ENCODE data around the gene FADS6.
"Not testable (repeated sequence)": the region's sequence is repeated elsewhere in the genome, so short reads cannot be mapped to it uniquely, and the experiment has no call there.

FADS6 gene

GRCh38 chr17:74920642-74921025, 27.2 kb upstream of the FADS6 start:
- no peak for DNase-seq (ENCODE audit: low spot score)

GRCh38 chr17:74920306-74920620, 26.8 kb upstream of the FADS6 start:
- DNase-seq (ENCODE audit: low spot score), result no peak

DNA sequence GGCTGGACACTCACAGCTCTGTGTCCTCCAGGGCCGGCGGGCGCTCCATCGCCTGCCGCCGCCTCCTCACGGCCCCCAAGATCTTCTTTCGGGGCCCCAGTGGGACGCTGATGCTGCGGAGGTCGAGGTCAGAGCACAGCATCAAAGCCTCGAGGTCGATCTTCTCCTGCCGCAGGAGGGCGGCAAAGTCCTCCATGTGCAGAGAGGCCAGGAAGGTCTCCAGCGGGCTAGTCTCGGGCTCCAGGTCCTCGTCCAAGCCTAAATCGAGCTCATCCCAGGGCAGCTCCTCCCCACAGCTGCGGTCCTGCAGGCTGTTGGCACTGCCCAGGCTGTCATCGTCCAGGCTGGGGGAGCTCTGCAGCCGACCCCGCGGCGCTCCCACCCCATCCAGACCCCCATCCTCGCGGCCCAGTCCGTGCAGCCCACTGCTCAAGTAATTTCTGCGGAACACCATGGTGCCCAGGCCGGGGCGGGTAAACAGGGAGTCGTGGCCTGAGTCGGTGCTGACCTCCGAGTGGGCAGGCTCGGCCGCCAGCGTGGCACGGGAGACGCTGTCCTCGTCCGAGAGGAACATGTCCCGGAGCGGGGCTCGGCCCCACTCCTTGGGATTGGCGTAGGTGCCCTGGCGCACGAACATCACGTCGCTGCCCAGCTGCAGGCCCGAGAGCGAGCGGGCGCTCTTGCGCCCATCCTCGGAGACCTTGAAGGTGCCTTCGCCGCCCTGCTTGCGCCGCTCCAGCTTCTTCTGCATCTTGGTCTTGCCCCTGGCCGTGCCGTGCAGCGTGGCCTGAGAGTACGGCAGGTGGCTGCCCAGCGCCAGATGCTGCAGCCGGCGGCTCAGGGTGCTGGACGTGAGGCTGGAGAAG, 26.2 kb upstream of the FADS6 start:
- no peak for DNase-seq (ENCODE audit: low spot score)

- DNase-seq (ENCODE audit: low spot score), result no peak
Observed at GRCh38 chr17:74918906-74919305, 25.5 kb upstream of the FADS6 start.

DNA sequence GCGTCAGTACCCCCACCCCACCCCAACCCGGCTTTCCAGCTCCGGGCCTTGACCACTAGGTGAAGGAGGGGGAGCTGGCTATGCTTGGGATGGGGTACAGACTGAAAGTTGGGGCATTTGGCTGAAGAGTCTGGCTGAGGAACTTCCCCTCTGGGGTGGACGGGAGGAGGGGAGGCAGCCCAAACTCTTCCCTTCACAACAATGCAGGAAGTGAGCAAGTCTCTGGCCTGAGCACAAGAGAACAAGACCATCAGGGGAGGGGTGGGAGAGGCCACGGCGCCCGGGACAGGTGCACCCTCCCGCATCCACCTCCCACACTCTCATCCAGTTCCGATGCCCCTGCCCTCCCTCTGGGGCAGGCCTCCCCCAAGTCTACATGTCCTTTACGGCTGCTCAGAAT, 24.0 kb upstream of the FADS6 start:
- no peak for DNase-seq (ENCODE audit: low spot score)

GRCh38 chr17:74916851-74917199, 23.4 kb upstream of the FADS6 start:
- no peak for DNase-seq (ENCODE audit: low spot score)

DNA sequence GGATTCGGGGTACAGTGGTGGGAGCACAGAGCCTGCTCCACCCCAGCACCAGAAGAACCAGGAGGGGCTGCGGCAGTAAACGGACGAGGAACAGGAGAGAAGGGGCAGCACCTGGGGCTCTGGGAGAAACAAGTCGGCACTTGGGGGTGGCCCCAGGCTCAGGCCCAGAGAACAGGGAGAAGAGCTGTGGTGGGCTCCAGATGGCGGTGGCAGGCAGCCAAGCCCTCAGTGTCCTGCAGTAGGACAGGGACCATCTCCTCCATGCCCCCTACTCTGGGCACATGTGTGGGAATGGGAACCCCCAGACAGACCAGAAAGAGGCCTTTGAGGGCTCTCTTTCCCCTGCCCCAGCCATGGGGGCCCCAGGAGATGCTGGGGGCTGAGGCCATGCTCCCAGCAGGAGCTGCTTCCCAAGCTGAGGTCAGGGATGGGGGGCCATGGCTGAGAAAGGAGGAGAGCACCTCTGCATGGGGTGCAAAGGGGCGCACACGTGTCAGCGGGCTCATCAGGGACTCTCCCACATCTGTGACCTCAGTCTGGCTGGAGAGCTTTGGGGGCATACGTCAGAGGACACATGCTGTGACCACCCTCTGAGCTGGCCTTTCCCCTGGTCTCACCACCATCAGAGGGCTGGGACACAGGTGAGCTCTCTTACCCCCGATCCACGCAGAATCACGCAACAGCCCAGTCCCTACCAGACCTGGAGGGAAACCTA, 22.9 kb upstream of the FADS6 start:
- DNase-seq (ENCODE audit: low spot score), result no peak

DNA sequence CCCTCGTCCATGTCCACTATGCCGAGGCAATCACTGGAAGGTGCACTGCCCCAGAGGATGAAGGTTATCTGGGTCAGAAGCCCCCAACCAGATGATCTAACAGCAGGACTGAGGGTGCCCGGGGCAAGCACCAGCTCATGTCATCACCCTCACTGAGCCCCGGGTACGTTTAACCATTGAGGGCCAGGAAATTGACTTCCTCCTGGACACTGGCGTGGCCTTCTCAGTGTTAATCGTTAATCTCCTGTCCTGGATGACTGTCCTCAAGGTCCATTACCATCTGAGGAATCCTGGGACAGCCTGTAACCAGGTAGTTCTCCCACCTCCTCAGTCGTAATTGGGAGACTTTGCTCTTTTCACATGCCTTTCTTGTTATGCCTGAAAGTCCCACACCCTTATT, 18.0 kb upstream of the FADS6 start:
- not testable (repeated sequence) for DNase-seq (ENCODE audit: low spot score)

- not testable (repeated sequence) for DNase-seq (ENCODE audit: low spot score)
Observed at GRCh38 chr17:74909097-74909496, 15.7 kb upstream of the FADS6 start.

- DNase-seq (ENCODE audit: low spot score), result no peak
Observed at GRCh38 chr17:74907012-74907411, 13.6 kb upstream of the FADS6 start.

DNA sequence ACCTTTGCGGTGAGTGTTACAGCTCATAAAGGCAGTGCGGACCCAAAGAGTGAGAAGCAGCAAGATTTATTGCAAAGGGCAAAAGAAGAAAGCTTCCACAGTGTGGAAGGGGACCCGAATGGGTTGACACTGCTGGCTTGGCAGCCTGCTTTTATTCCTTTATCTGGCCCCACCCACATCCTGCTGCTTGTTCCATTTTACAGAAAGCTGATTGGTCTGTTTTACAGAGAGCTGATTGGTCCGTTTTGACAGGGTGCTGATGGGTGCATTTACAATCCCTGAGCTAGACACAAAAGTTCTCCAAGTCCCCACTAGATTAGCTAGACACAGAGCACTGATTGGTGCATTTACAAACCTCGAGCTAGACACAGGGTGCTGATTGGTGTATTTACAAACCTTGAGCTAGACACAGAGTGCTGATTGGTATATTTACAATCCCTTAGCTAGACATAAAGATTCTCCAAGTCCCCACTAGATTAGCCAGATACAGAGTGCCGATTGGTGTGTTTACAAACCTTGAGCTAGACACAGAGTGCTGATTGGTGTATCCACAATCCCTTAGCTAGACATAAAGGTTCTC, 12.9 kb upstream of the FADS6 start:
- DNase-seq (ENCODE audit: low spot score), result not testable (repeated sequence)

DNA sequence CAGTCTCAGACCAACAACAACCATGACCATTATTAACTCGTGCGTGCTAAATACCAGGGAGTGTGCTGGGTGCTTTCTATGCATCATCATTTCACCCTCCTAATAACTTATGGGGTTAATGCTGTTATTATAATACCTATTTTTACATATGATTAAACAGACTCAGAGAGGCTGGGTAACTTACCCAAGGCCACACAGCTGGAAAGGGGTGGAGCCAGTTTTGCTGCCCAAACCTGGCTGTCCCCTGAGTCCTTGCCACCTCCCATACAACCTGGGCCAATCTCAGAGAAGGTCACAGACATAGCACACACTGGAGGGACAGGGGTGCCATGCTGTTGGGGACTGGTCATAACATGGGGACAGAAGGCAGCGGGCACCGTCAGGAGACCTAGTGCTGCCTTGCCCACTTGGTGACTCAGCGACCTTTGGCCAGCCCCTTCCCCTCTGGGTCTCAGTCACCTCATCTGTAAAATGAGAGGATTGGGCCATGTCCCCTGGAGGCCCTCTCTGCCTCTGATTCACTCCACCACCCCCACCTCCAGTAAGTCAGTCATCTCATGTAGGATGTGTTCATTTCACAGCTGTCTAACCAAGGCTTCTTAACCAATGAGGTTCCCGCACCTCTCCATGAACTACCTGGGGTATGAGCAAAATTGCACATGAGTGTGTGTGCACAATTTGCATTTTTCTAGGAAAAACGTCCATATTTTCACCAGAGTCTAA, 11.4 kb upstream of the FADS6 start:
- DNase-seq (ENCODE audit: low spot score), result no peak

GRCh38 chr17:74903671-74904070, 10.2 kb upstream of the FADS6 start:
- no peak for DNase-seq (ENCODE audit: low spot score)

DNA sequence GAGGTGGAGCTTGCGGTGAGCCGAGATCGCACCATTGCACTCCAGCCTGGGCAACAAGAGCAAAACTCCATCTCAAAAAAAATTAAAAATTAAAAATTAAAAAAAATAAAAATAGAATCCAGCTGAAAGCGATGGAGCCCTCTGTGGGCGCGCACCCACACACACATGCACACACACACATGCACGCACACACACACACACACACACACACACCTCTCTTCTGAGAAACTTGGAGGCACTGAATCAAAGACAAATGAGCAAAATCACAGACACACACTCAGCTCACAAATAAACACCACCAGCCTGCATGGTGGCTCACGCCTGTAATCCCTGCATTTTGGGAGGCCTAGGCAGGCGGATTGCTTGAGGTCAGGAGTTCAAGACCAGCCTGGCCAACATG, 9.6 kb upstream of the FADS6 start:
- no peak for DNase-seq (ENCODE audit: low spot score)

DNA sequence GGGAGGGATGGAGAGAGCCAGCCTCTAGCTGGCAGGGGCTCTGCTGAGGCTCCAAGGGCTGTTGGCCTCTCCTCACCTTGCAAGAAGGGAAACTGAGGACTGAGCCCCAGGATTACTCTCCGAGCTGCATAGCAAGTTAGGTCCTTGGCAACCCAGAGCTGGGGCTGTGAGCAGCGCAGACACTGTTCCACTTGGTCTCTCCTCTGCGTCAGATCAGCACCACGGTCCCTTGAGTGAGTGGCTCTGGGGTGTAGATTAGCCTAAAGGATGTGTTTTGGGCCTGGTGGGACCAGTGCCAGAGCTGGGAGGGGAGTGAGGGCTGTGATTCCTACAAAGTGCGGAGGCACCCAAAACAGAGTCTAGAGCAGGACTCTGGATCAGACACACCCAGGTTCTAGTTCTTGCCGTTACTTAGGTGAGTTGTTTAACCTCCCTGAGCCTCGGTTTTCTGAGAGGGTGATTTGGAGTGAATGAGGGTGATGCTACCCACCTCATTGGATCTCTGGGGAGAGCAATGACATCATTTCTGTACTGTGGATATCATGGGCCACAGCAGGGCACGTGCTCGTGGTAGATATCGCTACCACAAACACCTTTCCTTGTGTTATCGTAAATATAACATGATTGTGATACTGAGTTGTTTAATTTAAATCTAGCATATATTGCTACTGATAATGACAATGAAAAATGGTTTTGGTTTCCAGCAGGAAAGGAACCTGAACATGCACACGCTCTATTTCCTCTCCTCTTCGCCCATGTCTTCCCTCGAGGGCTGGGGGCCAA, 8.1 kb upstream of the FADS6 start:
- DNase-seq (ENCODE audit: low spot score), result no peak

- DNase-seq (ENCODE audit: low spot score), result no peak
Observed at GRCh38 chr17:74900208-74900607, 6.8 kb upstream of the FADS6 start.

- no peak for DNase-seq (ENCODE audit: low spot score)
Observed at GRCh38 chr17:74898376-74898946, 5.0 kb upstream of the FADS6 start.

GRCh38 chr17:74893936-74894671, 671 bp upstream of the FADS6 start:
- DNase-seq (ENCODE audit: low spot score), result no peak

DNA sequence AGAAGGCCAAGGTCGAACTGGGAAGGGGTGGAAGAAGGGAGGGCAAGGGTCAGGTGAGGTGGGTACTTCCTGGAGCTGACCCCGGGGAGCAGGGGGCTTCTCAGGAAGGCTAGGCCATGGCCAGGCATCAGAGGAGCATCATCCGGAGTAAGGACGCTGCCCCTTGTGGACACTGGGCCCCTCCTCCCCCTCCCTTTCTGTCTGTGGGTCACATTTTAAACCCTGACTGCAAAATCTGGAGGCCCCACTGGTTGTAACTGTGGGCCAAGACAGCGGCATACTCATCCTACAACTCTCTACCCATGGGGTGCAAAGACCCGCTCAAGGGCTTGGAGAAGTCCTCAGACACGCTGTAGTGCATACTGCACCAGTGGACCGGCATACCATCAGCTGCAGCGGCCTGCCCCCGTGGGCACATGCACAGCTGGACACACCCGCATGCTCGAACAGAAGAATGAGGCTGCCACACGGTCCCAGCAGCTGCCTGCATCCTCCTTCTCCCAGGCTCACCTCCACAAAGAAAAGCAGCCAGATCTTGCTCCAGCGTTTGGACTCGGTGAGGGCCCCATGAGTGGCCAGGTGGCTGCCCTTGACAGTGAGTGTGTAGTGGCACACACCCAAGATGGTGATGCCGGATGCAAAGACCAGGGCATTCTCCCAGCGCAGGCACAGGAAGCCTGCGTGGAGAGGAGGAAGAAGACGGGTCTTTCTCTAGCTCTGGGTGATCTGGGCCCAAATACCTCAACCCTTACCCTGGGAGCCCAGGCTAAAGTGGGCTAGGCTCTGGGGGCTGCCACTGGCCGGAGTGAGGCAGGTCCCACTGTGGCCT, 1.2 kb downstream of the FADS6 start:
- no peak for DNase-seq (ENCODE audit: low spot score)

GRCh38 chr17:74890554-74890953, 2.9 kb downstream of the FADS6 start:
- DNase-seq (ENCODE audit: low spot score), result no peak

Measured in hematopoietic multipotent progenitor cell treated with erythropoietin and hydrocortisone succinate and interleukin-3 and kit ligand, for 15 days (in vitro differentiated cells).